ENCODE data around the gene ALG5. TPM values are rescaled to one million over a fixed set of nuclear protein-coding genes. Genes with fewer than 3 reads are reported as not detected.
A peak's percentile ranks its signal among the peaks of the same experiment; 100 is the strongest.

ALG5 gene
- total RNA-seq, 2 donors from 2014 or later, result 21.8 to 21.9 TPM

GRCh38 chr13:36918246-36919131 is 80.7 kb downstream of the ALG5 start:
- no peaks in the 10 kb centered on the region for H3K36me3 Mint-ChIP-seq (ENCODE audit: low read depth)
- H3K4me3 ChIP-seq (ENCODE audit: low read length), result peak overlapping the region; percentile 80
- H3K27ac Mint-ChIP-seq, result peak overlapping the region; percentile 89
- no peaks in the 10 kb centered on the region for H3K36me3 ChIP-seq (ENCODE audit: control insufficient read depth, insufficient read depth, low read length)
- H3K27me3 ChIP-seq (ENCODE audit: control insufficient read depth, insufficient read depth, low read length, poor library complexity, severe bottlenecking), result peaks cover 21% of the 10 kb centered on the region
- H3K27ac ChIP-seq (ENCODE audit: low read depth, low read length), result peak overlapping the region; percentile 3
- 39 to 60% methylated on average over 6 to 12 of the region's 12 CpGs for WGBS, 2 experiments (ENCODE audit: insufficient coverage in 1 of 2, insufficient read length in 1 of 2)
- DNase-seq, result no peak
- H3K4me1 ChIP-seq (ENCODE audit: control insufficient read depth, insufficient read depth, low read length), result peaks cover 3% of the 10 kb centered on the region
- H3K4me3 Mint-ChIP-seq, result peak overlapping the region; percentile 80
- no peaks in the 10 kb centered on the region for H3K9me3 Mint-ChIP-seq
- no peaks in the 10 kb centered on the region for H3K9me3 ChIP-seq (ENCODE audit: control insufficient read depth, low read length)
- TF ChIP-seq, protein P1, sequence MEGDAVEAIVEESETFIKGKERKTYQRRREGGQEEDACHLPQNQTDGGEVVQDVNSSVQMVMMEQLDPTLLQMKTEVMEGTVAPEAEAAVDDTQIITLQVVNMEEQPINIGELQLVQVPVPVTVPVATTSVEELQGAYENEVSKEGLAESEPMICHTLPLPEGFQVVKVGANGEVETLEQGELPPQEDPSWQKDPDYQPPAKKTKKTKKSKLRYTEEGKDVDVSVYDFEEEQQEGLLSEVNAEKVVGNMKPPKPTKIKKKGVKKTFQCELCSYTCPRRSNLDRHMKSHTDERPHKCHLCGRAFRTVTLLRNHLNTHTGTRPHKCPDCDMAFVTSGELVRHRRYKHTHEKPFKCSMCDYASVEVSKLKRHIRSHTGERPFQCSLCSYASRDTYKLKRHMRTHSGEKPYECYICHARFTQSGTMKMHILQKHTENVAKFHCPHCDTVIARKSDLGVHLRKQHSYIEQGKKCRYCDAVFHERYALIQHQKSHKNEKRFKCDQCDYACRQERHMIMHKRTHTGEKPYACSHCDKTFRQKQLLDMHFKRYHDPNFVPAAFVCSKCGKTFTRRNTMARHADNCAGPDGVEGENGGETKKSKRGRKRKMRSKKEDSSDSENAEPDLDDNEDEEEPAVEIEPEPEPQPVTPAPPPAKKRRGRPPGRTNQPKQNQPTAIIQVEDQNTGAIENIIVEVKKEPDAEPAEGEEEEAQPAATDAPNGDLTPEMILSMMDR (conservative IDR thresholded peaks at IDR 0.05), result no peak
- H3K27me3 Mint-ChIP-seq (ENCODE audit: insufficient read depth), result peaks cover 28% of the 10 kb centered on the region
- peaks cover 25% of the 10 kb centered on the region for H3K4me1 Mint-ChIP-seq
- peak overlapping the region; percentile 1 for H3K9ac ChIP-seq (ENCODE audit: extremely low read depth, low read length, poor library complexity, severe bottlenecking)

- Mint-ChIP-seq H3K27ac (no peak overlapping the region), H3K4me3 (no peak overlapping the region), H3K27me3 (ENCODE audit: insufficient read depth) (peaks cover 28% of the 10 kb centered on the region), H3K9me3 (no peaks in the 10 kb centered on the region), H3K4me1 (peaks cover 25% of the 10 kb centered on the region), H3K36me3 (ENCODE audit: low read depth) (no peaks in the 10 kb centered on the region)
- Histone ChIP-seq H3K27ac (ENCODE audit: low read depth, low read length) (no peak overlapping the region), H3K9me3 (ENCODE audit: control insufficient read depth, low read length) (no peaks in the 10 kb centered on the region), H3K27me3 (ENCODE audit: control insufficient read depth, insufficient read depth, low read length, poor library complexity, severe bottlenecking) (peaks cover 21% of the 10 kb centered on the region), H3K9ac (ENCODE audit: extremely low read depth, low read length, poor library complexity, severe bottlenecking) (no peak overlapping the region), H3K4me1 (ENCODE audit: control insufficient read depth, insufficient read depth, low read length) (peaks cover 3% of the 10 kb centered on the region), H3K36me3 (ENCODE audit: control insufficient read depth, insufficient read depth, low read length) (no peaks in the 10 kb centered on the region), H3K4me3 (ENCODE audit: low read length) (no peak overlapping the region)
- no peak for DNase-seq
- TF ChIP-seq, protein P1 (conservative IDR thresholded peaks at IDR 0.05), result no peak
- 95 to 97% methylated on average over 3 of the region's 3 CpGs for WGBS, 2 experiments (ENCODE audit: insufficient coverage in 1 of 2, insufficient read length in 1 of 2)
Measured at GRCh38 chr13:36917311-36917710, 81.8 kb downstream of the ALG5 start.

DNA sequence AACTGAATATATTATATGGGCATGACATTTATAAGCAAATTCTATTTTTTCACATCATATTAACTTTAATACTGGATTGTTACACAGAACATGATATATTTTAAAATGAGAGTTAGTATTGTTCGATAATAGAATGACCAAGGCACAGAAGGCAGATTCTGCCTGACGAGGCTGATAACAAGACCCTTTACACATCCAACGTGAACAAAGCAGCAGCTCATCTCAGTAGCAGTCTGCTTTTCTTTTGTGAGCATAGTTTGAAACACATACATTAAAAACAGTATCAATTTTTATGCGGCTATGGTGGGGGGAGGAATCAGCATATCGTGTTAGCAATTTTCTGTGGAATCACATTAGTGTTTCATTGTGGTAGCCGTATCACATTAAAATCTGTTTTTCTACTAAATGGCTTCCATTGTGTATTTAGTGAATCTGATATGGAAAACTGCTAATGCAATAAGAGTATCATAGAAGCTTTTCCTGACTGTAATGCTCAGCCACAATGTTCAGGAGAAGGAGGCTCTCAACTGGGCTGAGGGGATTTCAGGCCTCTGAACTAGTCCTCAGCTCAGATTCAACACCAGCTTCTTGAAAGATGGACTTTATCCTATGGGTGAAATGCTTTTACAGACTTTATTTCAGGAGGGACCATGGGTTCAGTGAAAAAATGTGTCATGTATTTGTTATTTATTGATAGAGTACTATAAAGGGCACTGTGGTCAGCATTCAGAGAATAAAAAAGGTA is 83.1 kb downstream of the ALG5 start:
- peaks cover 22% of the 10 kb centered on the region for H3K4me1 Mint-ChIP-seq

More for the DNA sequence above, 83.1 kb downstream of the ALG5 start:
- TF ChIP-seq, protein P1 (conservative IDR thresholded peaks at IDR 0.05), result no peak
- peaks cover 28% of the 10 kb centered on the region for H3K27me3 Mint-ChIP-seq (ENCODE audit: insufficient read depth)
- Histone ChIP-seq H3K27me3 (ENCODE audit: control insufficient read depth, insufficient read depth, low read length, poor library complexity, severe bottlenecking) (peaks cover 21% of the 10 kb centered on the region), H3K27ac (ENCODE audit: low read depth, low read length) (no peak overlapping the region), H3K36me3 (ENCODE audit: control insufficient read depth, insufficient read depth, low read length) (no peaks in the 10 kb centered on the region), H3K4me3 (ENCODE audit: low read length) (no peak overlapping the region), H3K9ac (ENCODE audit: extremely low read depth, low read length, poor library complexity, severe bottlenecking) (no peak overlapping the region), H3K9me3 (ENCODE audit: control insufficient read depth, low read length) (no peaks in the 10 kb centered on the region), H3K4me1 (ENCODE audit: control insufficient read depth, insufficient read depth, low read length) (peaks cover 3% of the 10 kb centered on the region)
- no peaks in the 10 kb centered on the region for H3K9me3 Mint-ChIP-seq
- DNase-seq, result no peak
- H3K27ac Mint-ChIP-seq, result no peak overlapping the region
- no peak overlapping the region for H3K4me3 Mint-ChIP-seq
- WGBS, 2 experiments (ENCODE audit: insufficient coverage in 1 of 2, insufficient read length in 1 of 2), result 96 to 100% methylated on average over 1 to 6 of the region's 6 CpGs
- no peaks in the 10 kb centered on the region for H3K36me3 Mint-ChIP-seq (ENCODE audit: low read depth)

Data from endodermal cell (in vitro differentiated cells).